SK-N-DZ (cell line): ENCODE data around the gene GPR156.
"Not testable (repeated sequence)": the region's sequence is repeated elsewhere in the genome, so short reads cannot be mapped to it uniquely, and the experiment has no call there.

Experiments used
- DNase-seq: peaks from one replicate; pipeline ENCODE4 v3.0.0-alpha.2; 2015; ENCODE audit warnings: low spot score

The GPR156 gene

DNA sequence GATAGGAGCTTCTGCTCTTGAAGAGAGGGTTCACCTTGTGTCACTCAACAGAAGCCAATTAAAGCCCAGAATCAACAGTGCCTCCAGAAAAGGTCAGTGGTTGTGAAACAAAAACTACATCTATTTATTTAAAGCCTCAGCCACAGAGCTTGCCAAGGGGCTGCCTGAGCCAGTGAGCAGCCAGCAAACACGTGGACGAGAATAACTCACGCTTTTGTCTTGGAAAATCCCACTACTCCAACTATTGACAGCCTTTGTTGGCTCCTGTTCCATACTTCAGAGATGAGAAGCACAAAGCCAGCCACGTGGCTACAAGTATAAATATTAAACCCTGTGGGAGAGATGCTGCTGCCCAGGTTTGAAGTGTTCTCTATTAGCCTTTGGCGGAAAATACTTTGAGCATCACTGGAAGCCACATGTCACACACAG is 10.3 kb downstream of the GPR156 start:
- DNase-seq: no peak

DNA sequence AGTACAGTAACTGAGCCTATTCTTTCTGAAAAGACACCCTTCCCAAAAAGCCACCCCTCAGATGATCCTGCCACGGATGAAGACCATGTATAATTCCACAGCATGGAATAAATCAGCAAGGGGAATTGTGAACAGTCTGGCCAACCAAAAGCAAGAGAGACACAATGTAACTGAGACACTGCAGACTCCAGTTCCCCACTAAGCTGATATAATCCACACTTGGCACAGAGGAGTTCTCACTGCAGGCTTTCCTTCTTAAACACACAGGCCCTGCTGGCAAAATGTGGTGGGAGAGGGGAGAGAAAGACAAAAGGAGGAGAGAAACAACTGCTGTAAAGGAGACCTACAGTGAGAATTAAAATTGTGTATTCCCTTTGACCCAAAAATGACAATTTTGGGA is 12.7 kb downstream of the GPR156 start:
- DNase-seq: no peak

DNA sequence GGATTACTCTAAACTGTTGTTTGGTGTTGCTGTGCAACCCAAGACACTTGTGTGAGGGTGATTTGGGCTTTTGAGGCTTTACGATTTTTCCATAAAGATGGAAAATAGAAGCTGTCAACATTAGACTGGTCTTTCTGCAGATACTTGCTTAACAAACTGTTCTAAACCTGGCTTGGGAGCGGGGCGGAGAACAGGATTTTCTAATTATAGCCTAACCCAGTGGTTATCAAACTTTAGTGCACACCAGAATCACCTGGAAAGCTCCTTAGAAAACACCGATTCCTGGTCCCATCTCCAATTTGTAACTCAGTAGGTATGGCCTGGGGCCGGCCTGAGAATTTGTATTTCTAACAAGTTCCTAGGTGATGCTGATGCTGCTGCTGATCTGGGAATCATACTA is 19.0 kb downstream of the GPR156 start:
- no peak for DNase-seq

GRCh38 chr3:120264963-120265362 is 20.1 kb downstream of the GPR156 start:
- no peak for DNase-seq

GRCh38 chr3:120263792-120264191 is 21.2 kb downstream of the GPR156 start:
- no peak for DNase-seq

DNA sequence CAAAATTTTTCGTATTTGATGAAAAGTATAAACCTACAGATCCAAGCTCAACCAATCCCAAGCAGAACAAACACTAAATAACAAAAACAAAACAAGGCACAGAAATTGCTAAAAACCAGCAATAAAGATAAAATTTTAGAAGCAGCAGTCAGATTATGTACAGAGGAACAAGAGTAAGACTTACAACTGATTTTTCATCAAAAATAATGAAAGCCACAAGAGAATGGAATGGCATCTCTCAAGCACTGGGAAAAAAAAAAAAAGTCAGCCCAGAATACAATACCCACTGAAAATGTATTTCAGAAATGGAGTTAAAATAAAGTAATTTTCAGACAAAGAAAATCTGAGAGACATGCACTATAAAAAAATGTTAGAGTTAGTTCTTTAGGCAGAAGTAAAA is 27.0 kb downstream of the GPR156 start:
- DNase-seq: no peak

GRCh38 chr3:120245386-120245785 is 39.6 kb downstream of the GPR156 start:
- no peak for DNase-seq

- no peak for DNase-seq
Measured at GRCh38 chr3:120244834-120245225, 40.2 kb downstream of the GPR156 start.

DNA sequence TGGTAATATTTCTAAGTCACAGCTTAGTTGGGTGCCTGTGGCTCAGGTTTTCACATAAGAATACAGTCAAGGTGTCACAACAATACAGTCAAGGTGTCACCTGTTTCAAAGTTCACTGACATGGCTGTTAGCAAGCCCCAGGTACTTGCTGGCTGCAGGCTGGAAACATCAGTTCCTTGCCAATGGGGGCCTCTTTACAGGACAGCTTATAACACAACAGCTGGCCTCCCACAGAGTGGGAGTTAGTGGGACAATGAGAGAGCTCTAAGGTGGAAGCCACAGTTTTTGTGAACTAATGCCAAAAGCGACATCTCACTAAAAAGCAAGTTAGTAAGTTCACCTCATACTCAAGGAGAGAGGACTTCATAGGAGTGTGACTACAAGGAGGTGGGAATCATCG is 45.4 kb downstream of the GPR156 start:
- no peak for DNase-seq

GRCh38 chr3:120227710-120228347 is 57.2 kb downstream of the GPR156 start:
- no peak for DNase-seq

DNA sequence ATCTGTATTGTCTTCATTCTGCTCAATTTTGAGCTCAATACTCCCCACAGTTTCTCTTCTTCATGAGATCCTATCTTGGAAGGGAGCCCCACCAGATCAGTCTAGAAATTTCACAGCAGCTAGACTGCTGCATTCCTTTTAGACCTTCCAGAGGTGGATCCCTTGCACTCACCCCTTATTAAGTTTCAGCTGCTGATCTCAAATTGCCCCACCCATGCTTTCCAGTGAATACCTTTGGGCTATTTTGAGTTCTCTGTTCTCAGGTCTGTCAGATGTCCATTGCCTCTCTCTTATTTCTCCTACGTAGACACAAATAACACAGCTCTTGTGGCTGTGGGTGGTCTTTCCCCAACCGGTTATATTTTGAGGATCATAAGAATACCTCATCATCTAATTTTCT is 60.8 kb downstream of the GPR156 start:
- DNase-seq: no peak

GRCh38 chr3:120218981-120219380 is 66.0 kb downstream of the GPR156 start:
- DNase-seq: no peak

DNA sequence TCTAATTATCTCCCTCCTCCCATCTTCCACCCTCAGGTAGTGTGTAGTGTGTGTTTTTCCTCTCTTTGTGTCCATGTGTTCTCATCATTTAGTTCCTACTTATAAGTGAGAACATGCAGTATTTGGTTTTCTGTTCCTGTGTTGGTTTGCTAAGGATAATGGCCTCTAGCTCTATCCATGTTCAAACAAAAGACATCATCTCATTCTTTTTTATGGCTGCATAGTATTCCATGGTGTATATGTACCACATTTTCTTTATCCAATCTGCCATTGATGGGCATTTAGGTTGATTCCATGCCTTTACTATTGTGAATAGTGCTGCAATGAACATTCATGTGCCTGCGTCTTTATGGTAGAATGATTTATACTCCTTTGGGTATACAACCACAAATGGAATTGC is 68.4 kb downstream of the GPR156 start:
- not testable (repeated sequence) for DNase-seq

- DNase-seq: peak; percentile 17
Measured at GRCh38 chr3:120214176-120214575, 70.8 kb downstream of the GPR156 start.

- DNase-seq: no peak
Measured at GRCh38 chr3:120212505-120212904, 72.5 kb downstream of the GPR156 start.

DNA sequence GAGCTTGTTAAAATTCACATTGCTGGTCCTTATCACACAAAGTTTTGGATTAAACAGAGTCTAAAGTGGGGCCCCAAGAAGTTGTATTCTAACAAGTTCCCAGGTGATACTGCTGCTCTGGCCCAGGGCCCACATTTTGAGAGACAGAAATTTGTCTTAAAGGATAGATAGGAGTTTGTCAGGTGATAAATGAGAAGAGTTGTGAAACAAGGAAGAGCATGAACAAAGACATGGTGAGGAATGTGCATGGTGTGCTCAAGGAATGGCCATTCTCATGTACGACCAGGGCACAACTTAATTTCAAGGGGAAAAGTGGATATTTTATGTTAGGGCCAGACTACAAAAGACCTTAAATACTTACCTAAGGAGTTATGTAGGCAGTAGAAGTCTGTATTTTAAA is 75.6 kb downstream of the GPR156 start:
- DNase-seq: no peak

- DNase-seq: no peak
Measured at GRCh38 chr3:120204338-120204737, 80.7 kb downstream of the GPR156 start.

DNA sequence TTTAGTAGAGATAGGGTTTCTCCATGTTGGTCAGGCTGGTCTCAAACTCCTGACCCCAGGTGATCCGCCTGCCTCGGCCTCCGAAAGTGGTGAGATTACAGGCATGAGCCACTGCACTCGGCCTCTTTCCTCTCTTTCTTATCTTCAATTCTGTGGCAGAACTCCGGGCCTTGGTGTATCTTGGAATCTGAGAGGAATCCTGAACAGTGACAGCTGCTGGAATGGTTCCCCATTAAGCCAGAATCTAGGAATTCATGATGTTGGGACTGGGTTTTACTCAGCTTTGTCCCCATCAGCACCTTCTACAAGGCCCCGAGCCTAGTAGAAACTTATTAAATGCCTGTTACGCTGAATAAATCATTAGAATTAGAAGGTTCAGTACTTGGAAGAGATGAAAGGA is 81.4 kb downstream of the GPR156 start:
- DNase-seq: no peak

GRCh38 chr3:120203016-120203415 is 82.0 kb downstream of the GPR156 start:
- no peak for DNase-seq

GRCh38 chr3:120202363-120202762 is 82.7 kb downstream of the GPR156 start:
- DNase-seq: no peak

- DNase-seq: peak; percentile 76
Measured at GRCh38 chr3:120200493-120201235, 84.4 kb downstream of the GPR156 start.

DNA sequence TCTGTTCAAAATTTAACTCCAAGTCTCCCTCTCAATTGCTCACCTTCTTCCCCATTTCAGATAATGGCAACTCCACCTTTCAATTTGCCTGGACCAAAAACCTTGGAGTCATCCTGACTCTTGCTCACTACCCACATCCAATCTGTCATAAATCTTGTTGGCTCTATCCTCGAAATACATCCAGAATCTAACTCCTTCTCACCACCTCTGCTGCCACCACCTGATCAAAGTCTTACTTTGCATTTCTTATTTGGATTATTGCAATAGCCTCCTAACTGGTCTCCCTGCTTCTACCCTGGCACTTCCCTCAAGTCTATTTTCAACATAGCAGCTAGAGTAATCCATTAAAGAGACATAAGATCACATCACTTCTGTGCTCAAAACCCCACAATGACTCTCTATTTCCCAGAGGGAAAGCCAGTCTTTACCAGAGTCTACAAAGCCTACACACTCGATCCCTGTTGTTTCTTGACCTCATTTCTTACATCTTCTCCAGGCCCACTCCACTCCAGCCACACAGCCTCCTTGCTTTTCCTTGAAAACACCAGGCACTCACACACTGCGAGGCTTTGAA is 86.6 kb downstream of the GPR156 start:
- peak; percentile 30 for DNase-seq

GRCh38 chr3:120196812-120197211 is 88.2 kb downstream of the GPR156 start:
- DNase-seq: no peak
